Measurements from ENCODE around the gene FAM76A.
A peak's percentile ranks its signal among the peaks of the same experiment; 100 is the strongest.
"Not testable (repeated sequence)": the region's sequence is repeated elsewhere in the genome, so short reads cannot be mapped to it uniquely, and the experiment has no call there.

The FAM76A gene

DNA sequence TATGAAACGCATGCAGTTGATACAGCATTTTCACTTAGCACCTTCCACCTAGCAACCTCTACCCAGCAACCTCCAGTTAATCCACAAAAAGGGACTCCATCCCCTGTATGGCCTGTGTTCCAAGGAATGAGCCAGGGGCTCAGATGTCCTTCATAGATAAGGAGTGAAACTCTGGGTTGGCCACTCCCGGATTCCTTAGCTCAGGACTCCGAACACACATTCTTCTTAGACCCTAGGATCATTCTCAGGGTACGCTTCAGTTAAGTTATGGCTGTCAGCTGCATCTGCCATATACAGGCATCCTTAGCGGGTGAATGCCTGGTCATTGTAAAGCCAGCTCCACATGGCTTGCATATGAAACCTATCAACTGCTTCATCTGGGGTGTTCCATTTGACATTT is 37.9 kb upstream of the FAM76A start:
- Histone ChIP-seq H3K36me3 (no peaks in the 10 kb centered on the region), H3K4me3 (no peak overlapping the region), H3K4me1 (peaks cover 19 to 29% (median 24%) of the 10 kb centered on the region in 10 experiments), H3K9ac (no peak overlapping the region), H3K27me3 (no peaks in the 10 kb centered on the region), H3K9me3 (replicated peaks in 1 of 11) (peaks cover 0 to 29% (median 12%) of the 10 kb centered on the region in 11 experiments; a peak in 13 of 22 replicates), H3K27ac (no peak overlapping the region), H3K4me2 (0 out of 22 replicates have a peak overlapping the region, but pooled peaks of 1 of the 11 experiments have one; percentile 17), H4K20me1 (no peaks in the 10 kb centered on the region)
- no peak for TF ChIP-seq Cebpa-rat (IDR thresholded peaks at IDR 0.05)

DNA sequence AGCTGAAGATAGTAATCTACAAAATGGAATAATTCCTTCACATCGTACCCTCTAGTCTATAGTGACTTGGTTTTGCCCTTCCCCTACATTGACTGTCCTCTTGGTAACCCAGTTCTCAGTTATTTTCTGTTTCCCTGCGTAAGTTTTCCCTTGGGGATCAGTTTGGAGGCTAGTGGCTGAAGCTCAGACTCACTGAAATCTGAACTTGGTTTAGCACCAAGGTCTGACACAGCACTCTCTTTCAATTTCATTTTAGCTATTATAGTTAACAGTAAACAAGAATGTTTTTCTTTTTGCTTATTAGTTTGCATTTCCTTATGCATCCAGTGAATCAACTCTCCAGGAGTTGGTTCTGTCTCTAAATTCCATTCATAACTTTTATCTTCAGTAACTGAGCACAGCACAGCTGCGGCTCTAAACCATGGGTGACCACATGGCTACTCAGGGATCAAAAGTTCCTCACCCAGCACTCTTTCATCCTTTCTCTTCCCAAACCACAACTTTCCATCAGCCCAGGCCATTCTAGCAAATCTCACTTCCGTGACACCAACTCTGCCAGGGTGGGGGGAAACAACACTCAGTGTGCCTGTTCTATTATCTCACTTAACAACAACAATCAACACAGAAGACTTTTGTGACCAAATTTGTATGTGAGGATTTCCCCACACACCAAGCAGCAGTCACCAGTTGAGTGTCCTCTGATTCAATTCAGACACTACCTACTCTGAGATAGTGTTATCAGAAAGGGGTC is 36.2 kb upstream of the FAM76A start:
- Histone ChIP-seq H3K27ac (peak overlapping the region in 9 of 11 experiments; percentile 26 to 63 (median 39); a peak in 18 of 22 replicates), H3K9me3 (replicated peaks in 1 of 11) (peaks cover 0 to 29% (median 9%) of the 10 kb centered on the region in 11 experiments; a peak in 11 of 22 replicates), H3K4me2 (peak overlapping the region; percentile 55 to 78 (median 66)), H3K36me3 (no peaks in the 10 kb centered on the region), H3K27me3 (no peaks in the 10 kb centered on the region), H3K9ac (peak overlapping the region in 5 of 11 experiments; percentile 0 to 23 (median 15); a peak in 3 of 22 replicates), H3K4me3 (no peak overlapping the region), H4K20me1 (no peaks in the 10 kb centered on the region), H3K4me1 (peaks cover 19 to 29% (median 24%) of the 10 kb centered on the region in 10 experiments)
- no peak for TF ChIP-seq Cebpa-rat (IDR thresholded peaks at IDR 0.05)

- H3K4me2 ChIP-seq: peak overlapping the region; percentile 55 to 78 (median 66)
- peak overlapping the region in 2 of 11 experiments; percentile 15 to 23; a peak in 1 of 22 replicates for H3K9ac ChIP-seq
These were observed 35.6 kb upstream of the FAM76A start for GRCh38 chr1:27690183-27690582.

DNA sequence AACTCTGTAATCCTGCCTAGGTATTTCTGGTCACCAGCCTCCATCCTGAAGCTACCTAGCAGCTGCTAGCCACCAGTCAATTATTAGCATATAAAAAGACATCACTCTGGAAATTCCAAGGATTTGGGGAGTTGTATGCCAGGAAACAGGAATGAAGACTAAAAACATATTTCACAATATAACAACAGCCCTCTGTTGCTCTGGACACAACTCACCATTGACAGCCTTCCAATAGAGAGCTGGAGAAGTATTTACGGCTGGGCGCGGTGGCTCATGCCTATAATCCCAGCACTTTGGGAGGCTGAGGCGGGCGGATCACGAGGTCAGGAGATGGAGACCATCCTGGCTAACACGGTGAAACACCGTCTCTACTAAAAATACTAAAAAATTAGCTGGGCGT is 28.9 kb upstream of the FAM76A start:
- not testable (repeated sequence) for H3K4me1 ChIP-seq, H3K27ac ChIP-seq, H3K4me3 ChIP-seq, H3K27me3 ChIP-seq, H3K36me3 ChIP-seq, H3K4me2 ChIP-seq, H3K9ac ChIP-seq, H4K20me1 ChIP-seq
- peaks cover 6 to 17% (median 14%) of the 10 kb centered on the region in 11 experiments; a peak in 19 of 22 replicates for H3K9me3 ChIP-seq (replicated peaks in 1 of 11)

More at GRCh38 chr1:27690183-27690582, 35.6 kb upstream of the FAM76A start:
- H3K9me3 ChIP-seq (replicated peaks in 1 of 11): peaks cover 0 to 29% (median 9%) of the 10 kb centered on the region in 11 experiments; a peak in 11 of 22 replicates
- no peaks in the 10 kb centered on the region for H3K27me3 ChIP-seq
- no peak for TF ChIP-seq Cebpa-rat (IDR thresholded peaks at IDR 0.05)
- H3K27ac ChIP-seq: peak overlapping the region in 9 of 11 experiments; percentile 26 to 63 (median 39); a peak in 16 of 22 replicates
- no peaks in the 10 kb centered on the region for H4K20me1 ChIP-seq
- no peaks in the 10 kb centered on the region for H3K36me3 ChIP-seq
- peaks cover 19 to 26% (median 22%) of the 10 kb centered on the region in 10 experiments for H3K4me1 ChIP-seq
- no peak overlapping the region for H3K4me3 ChIP-seq

DNA sequence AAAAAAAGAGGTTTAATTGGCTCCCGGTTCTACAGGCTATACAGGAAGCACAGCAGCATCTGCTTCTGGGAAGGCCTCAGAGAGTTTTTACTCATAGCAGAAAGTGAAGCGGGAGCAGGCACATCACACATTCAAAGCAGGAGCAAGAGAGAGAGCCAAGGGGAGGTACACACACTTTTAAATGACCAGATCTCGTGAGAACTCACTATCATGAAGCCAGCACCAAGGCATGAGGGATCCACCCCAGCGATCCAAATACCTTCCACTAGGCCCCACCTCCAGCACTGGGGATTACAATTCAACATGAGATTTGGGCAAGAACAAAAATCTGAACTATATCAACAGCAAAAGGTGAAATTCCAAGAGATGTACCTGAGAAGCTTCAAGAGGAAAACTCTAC is 20.8 kb upstream of the FAM76A start:
- Histone ChIP-seq H3K36me3 (no peaks in the 10 kb centered on the region), H4K20me1 (no peaks in the 10 kb centered on the region), H3K4me1 (no peaks in the 10 kb centered on the region), H3K9ac (no peak overlapping the region), H3K27me3 (no peaks in the 10 kb centered on the region), H3K4me3 (no peak overlapping the region), H3K27ac (no peak overlapping the region), H3K9me3 (replicated peaks in 1 of 11) (peaks cover 20 to 36% (median 27%) of the 10 kb centered on the region in 11 experiments), H3K4me2 (no peak overlapping the region)
- TF ChIP-seq Cebpa-rat (IDR thresholded peaks at IDR 0.05): no peak

DNA sequence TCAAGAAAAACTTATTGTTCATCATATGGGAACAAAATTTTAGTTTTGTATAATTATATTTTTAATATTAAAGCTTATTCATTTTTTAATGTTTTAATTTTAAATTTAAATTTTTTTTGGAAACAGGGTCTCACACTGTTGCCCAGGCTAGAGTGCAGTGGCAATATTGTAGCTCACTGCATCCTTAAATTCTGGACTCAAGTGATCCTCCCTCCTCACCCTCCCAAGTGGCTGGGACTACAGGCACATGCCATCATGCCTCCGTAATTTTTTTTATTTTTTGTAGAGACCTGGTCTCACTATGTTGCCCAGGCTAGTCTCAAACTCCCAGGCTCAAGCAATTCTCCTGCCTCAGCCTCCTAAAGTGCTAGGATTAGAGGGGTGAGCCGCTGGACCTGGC is 20.2 kb upstream of the FAM76A start:
- Histone ChIP-seq H3K4me1 (no peaks in the 10 kb centered on the region), H3K27me3 (no peaks in the 10 kb centered on the region), H3K9ac (no peak overlapping the region), H4K20me1 (no peaks in the 10 kb centered on the region), H3K4me2 (no peak overlapping the region), H3K36me3 (no peaks in the 10 kb centered on the region), H3K4me3 (no peak overlapping the region), H3K27ac (no peak overlapping the region), H3K9me3 (replicated peaks in 1 of 11) (peaks cover 20 to 36% (median 27%) of the 10 kb centered on the region in 11 experiments)
- TF ChIP-seq Cebpa-rat (IDR thresholded peaks at IDR 0.05): no peak

DNA sequence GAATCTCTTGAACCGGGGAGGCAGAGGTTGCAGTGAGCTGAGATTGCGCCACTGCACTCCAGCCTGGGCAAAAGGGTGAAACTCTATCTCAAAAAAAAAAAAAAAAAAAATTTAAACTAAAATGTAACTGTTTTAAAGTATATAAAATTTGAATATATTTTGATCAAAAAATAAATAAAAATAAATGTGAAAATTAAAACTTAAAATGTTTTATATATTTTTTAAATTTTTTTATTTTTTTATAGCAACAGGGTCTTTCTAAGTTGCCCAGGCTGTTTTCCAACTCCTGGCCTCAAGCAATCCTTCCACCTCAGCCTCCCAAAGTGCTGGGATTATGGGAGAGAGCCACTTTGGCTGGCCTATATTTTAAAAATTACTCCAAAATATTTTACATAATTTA is 15.2 kb upstream of the FAM76A start:
- H3K27me3 ChIP-seq: no peaks in the 10 kb centered on the region
- no peak overlapping the region for H3K4me2 ChIP-seq
- H3K4me1 ChIP-seq: peaks cover 0 to 19% (median 9%) of the 10 kb centered on the region in 10 experiments; a peak in 12 of 20 replicates
- H3K4me3 ChIP-seq: no peak overlapping the region
- no peak overlapping the region for H3K9ac ChIP-seq
- H3K27ac ChIP-seq: no peak overlapping the region
- no peak for TF ChIP-seq Cebpa-rat (IDR thresholded peaks at IDR 0.05)
- H4K20me1 ChIP-seq: no peaks in the 10 kb centered on the region
- H3K9me3 ChIP-seq (replicated peaks in 1 of 11): peaks cover 0 to 9% (median 0%) of the 10 kb centered on the region in 11 experiments; a peak in 4 of 22 replicates
- no peaks in the 10 kb centered on the region for H3K36me3 ChIP-seq

- Histone ChIP-seq H3K4me1 (peaks cover 0 to 19% (median 9%) of the 10 kb centered on the region in 10 experiments; a peak in 12 of 20 replicates), H3K36me3 (no peaks in the 10 kb centered on the region), H3K4me2 (peak overlapping the region in 7 of 11 experiments; percentile 8 to 66 (median 50); a peak in 11 of 22 replicates), H3K9me3 (replicated peaks in 1 of 11) (peaks cover 0 to 15% (median 9%) of the 10 kb centered on the region in 11 experiments; a peak in 10 of 22 replicates), H3K9ac (peak overlapping the region in 1 of 11 experiments; percentile 6; a peak in 1 of 22 replicates), H4K20me1 (no peaks in the 10 kb centered on the region), H3K4me3 (no peak overlapping the region), H3K27ac (no peak overlapping the region), H3K27me3 (no peaks in the 10 kb centered on the region)
- TF ChIP-seq Cebpa-rat (IDR thresholded peaks at IDR 0.05): no peak
These were observed 12.5 kb upstream of the FAM76A start for GRCh38 chr1:27713139-27713725.

DNA sequence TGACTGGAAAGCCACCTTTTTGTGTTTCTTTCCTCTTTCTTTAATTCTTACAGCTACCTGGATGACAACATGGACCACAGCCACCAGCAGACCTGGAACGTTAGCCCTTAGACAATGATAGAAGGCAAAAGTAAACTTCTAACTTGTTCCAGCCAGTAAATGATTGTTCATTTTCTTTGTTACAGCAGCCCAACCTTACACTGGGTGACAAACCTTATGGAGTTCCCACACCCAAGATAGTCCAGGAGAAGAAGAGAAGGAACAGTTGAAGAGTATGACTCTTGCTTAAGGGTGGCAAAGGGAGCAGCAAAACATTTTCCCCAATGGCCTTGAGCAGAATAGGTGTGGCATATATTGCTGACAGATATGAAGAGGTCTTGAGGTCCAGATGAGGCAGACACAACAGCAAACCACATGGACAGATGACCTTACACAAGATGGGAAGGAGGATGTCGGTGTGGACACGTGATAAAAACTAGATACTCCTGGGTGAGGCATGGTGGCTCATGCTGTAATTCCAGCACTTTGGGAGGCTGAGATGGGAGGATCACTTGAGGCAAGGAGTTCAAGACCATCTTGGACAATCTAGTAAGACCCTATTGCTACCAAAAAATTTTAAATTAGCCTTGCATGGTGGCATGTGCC is 11.8 kb upstream of the FAM76A start:
- Histone ChIP-seq H3K4me3 (no peak overlapping the region), H3K9me3 (replicated peaks in 1 of 11) (peaks cover 0 to 14% (median 6%) of the 10 kb centered on the region in 11 experiments; a peak in 8 of 22 replicates), H3K27ac (no peak overlapping the region), H4K20me1 (no peaks in the 10 kb centered on the region), H3K9ac (no peak overlapping the region; a peak in 1 of 22 replicates), H3K4me2 (peak overlapping the region in 4 of 11 experiments; percentile 42 to 66 (median 54); a peak in 6 of 22 replicates), H3K36me3 (no peaks in the 10 kb centered on the region), H3K27me3 (no peaks in the 10 kb centered on the region), H3K4me1 (peaks cover 0 to 19% (median 9%) of the 10 kb centered on the region in 10 experiments; a peak in 12 of 20 replicates)
- no peak for TF ChIP-seq Cebpa-rat (IDR thresholded peaks at IDR 0.05)
